ENCODE measurements around the gene ZFP91. TPM values are rescaled to one million over a fixed set of nuclear protein-coding genes. Genes with fewer than 3 reads are reported as not detected.

The ZFP91 gene
- polyA plus RNA-seq, 1 of the 3 experiments (the other 2 are of a cell fraction) = 12.2 TPM

GRCh38 chr11:58560842-58561241 lies 18.0 kb upstream of the ZFP91 start:
- no peak for TF ChIP-seq NRF1 (IDR thresholded peaks at IDR 0.05; ENCODE audit: low read depth, low read length)
- TF ChIP-seq ZBTB33 (IDR thresholded peaks at IDR 0.05; ENCODE audit: borderline replicate concordance, low read depth) = no peak
- TF ChIP-seq FOXM1 (IDR thresholded peaks at IDR 0.05; ENCODE audit: low read depth) = no peak
- TF ChIP-seq RCOR1 (IDR thresholded peaks at IDR 0.05; ENCODE audit: low read length) = no peak
- TF ChIP-seq PBX3 (IDR thresholded peaks at IDR 0.05) = no peak
- no peak for TF ChIP-seq REST (IDR thresholded peaks at IDR 0.05; ENCODE audit: low read depth, low read length)
- TF ChIP-seq POLR2AphosphoS5 (IDR thresholded peaks at IDR 0.05; ENCODE audit: low read depth, low read length) = no peak
- no peak for TF ChIP-seq USF1 (IDR thresholded peaks at IDR 0.05; ENCODE audit: borderline replicate concordance, low read depth)
- no peak for TF ChIP-seq YY1 (IDR thresholded peaks at IDR 0.05; ENCODE audit: low read depth)
- no peak for TF ChIP-seq TEAD4 (IDR thresholded peaks at IDR 0.05; ENCODE audit: borderline replicate concordance, insufficient read depth)
- TF ChIP-seq ELF1 (IDR thresholded peaks at IDR 0.05) = no peak
- TF ChIP-seq JUND (IDR thresholded peaks at IDR 0.05) = no peak
- TF ChIP-seq EZH2phosphoT487 (IDR thresholded peaks at IDR 0.05; ENCODE audit: borderline replicate concordance, low read depth) = no peak
- no peak for TF ChIP-seq FOXJ3 (CRISPR knock-in tag; IDR thresholded peaks at IDR 0.05)
- TF ChIP-seq GATA2 (CRISPR knock-in tag; IDR thresholded peaks at IDR 0.05) = no peak
- no peak for TF ChIP-seq USF2 (IDR thresholded peaks at IDR 0.05; ENCODE audit: borderline replicate concordance, low read depth, low read length)
- no peak for TF ChIP-seq RAD21 (IDR thresholded peaks at IDR 0.05; ENCODE audit: low read length)
- no peak for TF ChIP-seq SIN3A (IDR thresholded peaks at IDR 0.05; ENCODE audit: borderline replicate concordance, low read depth, low read length)
- H2AFZ ChIP-seq (ENCODE audit: low read depth) = no peak overlapping the region
- no peak for DNase-seq
- no peaks in the 10 kb centered on the region for H3K79me2 ChIP-seq (ENCODE audit: insufficient read depth)
- no peaks in the 10 kb centered on the region for H3K9me2 ChIP-seq
- no peaks in the 10 kb centered on the region for H3K9me3 ChIP-seq
- H3K4me1 ChIP-seq (ENCODE audit: control insufficient read depth in 1 of 2, insufficient read depth in 2 of 2, low read depth in 1 of 2, low read length in 1 of 2) = no peaks in the 10 kb centered on the region
- no peaks in the 10 kb centered on the region for H3K27me3 ChIP-seq (ENCODE audit: insufficient read depth)
- H3K4me2 ChIP-seq = no peak overlapping the region
- no peak overlapping the region for H3K27ac ChIP-seq (ENCODE audit: low read depth in 2 of 2, low read length in 1 of 2)
- no peak overlapping the region for H3K4me3 ChIP-seq (ENCODE audit: low read depth in 2 of 2, low read length in 1 of 2)
- POLR2A ChIA-PET = no interaction called here
- WGBS (ENCODE audit: low lambda C conversion rate) = 65% methylated on average over 2 of the region's 2 CpGs
- CTCF ChIA-PET = interaction anchor here (1.4 to 1.7 kb wide), 2 partner anchors 16 to 72 kb away, joined by 4 to 5 read pairs; no protein-coding TSS in a partner anchor
- no peaks in the 10 kb centered on the region for H4K20me1 ChIP-seq (ENCODE audit: insufficient read depth)
- H3K36me3 ChIP-seq (replicated peaks in 1 of 2; ENCODE audit: control insufficient read depth in 1 of 2, insufficient read depth in 2 of 2, low read length in 1 of 2) = peaks cover 5 to 34% of the 10 kb centered on the region in 2 experiments
- H3K9ac ChIP-seq = no peak overlapping the region
- no peaks in the 10 kb centered on the region for H3F3A ChIP-seq (replicated peaks; ENCODE audit: insufficient read depth)
